AG10803 (cell line): ENCODE measurements around the gene C1orf35.
"Not testable (repeated sequence)": the region's sequence is repeated elsewhere in the genome, so short reads cannot be mapped to it uniquely, and the experiment has no call there.

Experiments
- DNase-seq: peaks from one replicate; pipeline ENCODE4 v3.0.0; 2010; ENCODE audit warnings: low read depth
- H3K4me3 ChIP-seq: 2 replicates; pipeline ENCODE4 v1.5.1; 2011; ENCODE audit warnings: mild to moderate bottlenecking, low read length, control low read depth
- TF ChIP-seq, protein P1 (sequence below): conservative IDR thresholded peaks from 2 replicates; pipeline ENCODE4 v1.5.1; 2011; ENCODE audit warnings: mild to moderate bottlenecking, low read length, control low read depth, inconsistent platforms

The C1orf35 gene

DNA sequence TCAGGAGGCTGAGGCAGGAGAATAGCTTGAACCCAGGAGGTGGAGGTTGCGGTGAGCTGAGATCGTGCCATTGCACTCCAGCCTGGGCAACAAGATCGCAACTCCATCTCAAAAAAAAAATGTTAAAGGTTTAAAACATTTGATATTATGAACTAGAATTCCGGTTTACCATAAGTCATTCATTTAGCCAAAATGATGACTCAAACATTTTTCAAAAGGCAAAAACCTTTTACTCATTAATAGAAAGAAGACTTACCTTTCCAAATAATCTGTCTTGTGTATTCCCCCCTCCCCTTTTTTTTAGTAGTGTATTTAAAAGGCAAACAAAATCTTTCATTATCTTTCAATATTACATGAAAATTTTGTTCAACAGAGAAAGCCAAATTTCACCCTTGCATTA is 14.2 kb upstream of the C1orf35 start:
- TF ChIP-seq, protein P1, sequence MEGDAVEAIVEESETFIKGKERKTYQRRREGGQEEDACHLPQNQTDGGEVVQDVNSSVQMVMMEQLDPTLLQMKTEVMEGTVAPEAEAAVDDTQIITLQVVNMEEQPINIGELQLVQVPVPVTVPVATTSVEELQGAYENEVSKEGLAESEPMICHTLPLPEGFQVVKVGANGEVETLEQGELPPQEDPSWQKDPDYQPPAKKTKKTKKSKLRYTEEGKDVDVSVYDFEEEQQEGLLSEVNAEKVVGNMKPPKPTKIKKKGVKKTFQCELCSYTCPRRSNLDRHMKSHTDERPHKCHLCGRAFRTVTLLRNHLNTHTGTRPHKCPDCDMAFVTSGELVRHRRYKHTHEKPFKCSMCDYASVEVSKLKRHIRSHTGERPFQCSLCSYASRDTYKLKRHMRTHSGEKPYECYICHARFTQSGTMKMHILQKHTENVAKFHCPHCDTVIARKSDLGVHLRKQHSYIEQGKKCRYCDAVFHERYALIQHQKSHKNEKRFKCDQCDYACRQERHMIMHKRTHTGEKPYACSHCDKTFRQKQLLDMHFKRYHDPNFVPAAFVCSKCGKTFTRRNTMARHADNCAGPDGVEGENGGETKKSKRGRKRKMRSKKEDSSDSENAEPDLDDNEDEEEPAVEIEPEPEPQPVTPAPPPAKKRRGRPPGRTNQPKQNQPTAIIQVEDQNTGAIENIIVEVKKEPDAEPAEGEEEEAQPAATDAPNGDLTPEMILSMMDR, result no peak
- no peak overlapping the region for H3K4me3 ChIP-seq
- DNase-seq, result no peak

DNA sequence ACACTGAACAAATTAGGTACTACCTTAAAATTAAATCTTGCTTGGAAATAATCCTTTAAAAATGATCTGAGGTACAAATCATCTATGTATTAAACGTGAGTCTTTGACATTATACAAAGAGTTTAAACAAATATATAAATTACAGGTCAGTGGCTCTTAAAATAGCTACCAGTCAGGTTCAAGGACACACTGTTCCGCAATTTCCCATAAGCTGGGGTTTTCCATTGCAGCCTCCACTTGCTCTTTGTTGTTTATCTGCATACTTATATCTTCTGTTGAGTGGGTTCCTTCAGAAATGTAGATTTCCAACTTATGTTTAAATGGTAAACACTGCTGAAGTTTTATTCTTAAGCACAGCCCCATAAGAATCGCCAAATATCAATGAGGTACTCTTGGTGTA is 11.7 kb upstream of the C1orf35 start:
- H3K4me3 ChIP-seq, result no peak overlapping the region
- TF ChIP-seq, protein P1, result no peak
- no peak for DNase-seq

DNA sequence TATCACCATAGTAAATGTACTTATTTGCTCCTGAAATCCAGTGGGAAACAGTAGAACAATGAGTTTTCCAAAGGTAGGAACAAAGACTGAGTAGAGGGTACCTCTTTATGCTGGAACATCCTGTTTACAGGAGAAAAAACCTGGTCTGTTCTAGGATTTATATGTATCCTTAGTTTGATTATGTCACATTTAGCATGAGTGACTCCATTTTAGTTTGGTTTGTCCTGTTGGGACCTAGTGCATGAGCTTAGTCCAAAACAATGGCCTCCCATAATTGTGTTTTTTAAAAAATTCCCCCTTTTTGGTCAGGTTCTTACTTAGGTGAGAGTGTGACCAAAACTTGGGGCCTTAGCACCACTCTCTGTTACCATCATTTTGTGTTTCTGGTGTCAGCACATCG is 9.5 kb upstream of the C1orf35 start:
- TF ChIP-seq, protein P1, result no peak
- DNase-seq, result no peak
- H3K4me3 ChIP-seq, result no peak overlapping the region

DNA sequence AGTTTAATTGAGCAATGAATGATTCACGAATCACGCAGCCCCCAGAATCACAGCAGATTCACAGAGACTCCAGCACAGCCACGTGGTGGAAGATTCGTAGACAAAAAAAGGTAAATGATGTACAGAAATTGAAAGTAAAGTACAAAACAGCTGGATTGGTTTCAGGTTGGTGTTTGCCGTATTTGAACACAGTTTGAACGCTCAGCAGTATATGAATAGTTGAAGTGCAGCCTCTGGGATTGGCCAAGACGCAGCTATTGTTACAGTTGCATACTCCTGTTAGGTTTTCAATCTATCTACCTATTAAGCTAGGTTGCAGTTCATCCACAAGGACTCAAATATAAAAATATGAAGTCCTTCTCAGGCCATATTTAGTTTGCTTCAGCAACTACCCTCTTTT is 9.0 kb upstream of the C1orf35 start:
- no peak for DNase-seq
- H3K4me3 ChIP-seq, result no peak overlapping the region
- TF ChIP-seq, protein P1, result no peak

DNA sequence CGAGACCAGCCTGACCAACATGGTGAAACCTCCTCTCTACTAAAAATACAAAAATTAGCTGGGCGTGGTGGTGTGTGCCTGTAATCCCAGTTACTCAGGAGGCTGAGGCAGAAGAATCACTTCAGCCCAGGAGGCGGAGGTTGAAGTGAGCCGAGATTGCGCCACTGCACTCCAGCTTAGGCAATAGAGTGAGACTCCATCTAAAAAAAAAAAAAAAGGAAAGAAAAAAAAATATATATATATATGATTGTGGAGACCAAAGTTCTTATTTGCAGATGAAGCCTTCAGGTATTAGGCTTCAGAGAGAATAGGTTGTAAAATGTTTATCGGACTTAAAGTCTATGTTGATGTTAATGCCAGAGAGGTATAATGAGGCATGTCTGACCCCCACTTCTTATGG is 8.2 kb upstream of the C1orf35 start:
- DNase-seq, H3K4me3 ChIP-seq: not testable (repeated sequence)

DNA sequence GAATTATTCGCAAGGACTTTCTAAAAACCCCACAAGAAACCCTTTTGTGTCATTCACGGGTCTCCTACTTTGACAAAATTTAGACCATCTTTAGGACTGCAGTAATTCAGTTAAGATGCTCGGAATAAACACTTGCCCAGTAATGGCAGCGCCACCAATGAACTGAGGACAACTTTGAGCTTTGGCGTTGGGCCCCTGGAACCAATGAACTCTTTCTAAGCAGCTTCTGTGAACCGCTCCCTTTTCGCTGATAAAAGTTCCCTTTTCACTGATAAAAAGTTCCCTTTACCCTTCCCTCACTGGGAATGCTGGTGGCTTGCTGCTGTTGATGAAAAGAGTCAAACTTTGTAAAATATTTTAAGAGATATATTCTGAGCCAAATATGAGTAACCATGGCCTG is 7.4 kb upstream of the C1orf35 start:
- peak overlapping the region; percentile 98; the same call in 1 of the 2 replicates for H3K4me3 ChIP-seq
- TF ChIP-seq, protein P1, result no peak
- no peak for DNase-seq

DNA sequence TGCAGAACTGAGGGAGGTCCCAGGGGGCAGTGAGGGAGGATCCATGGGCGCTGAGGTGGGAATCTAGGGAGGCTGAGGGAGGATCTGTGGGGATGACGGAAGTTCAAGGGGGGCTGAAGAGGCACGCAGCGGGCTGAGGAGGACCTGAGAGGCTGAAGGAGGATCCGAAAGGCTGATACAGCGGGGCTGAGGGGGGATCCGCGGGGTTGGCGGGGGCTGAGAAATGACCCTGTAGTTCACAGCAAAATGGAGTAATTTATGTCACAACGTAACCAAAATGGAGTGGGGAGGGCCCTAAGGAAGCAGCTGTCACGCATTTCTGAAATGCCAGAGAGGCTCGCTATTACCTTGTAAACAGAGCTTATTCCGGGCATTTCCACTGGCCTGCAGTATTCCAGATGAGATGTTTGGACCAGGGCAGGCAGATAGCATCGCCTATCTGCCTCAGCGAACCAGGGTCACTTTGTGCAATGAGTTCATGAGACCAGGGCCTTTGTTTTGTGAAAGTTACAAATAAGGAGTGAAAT is 6.9 kb upstream of the C1orf35 start:
- H3K4me3 ChIP-seq, result peak overlapping the region; percentile 98
- DNase-seq, result peak; percentile 50
- TF ChIP-seq, protein P1, result no peak
